HG03108 (cell line): ENCODE measurements around the gene KRT82.

Source experiments
- ATAC-seq: cut with Tn5 transposase; IDR thresholded peaks from one replicate; pipeline ENCODE4 v1.9.1; 2021; ENCODE audit warnings: moderate library complexity; ENCODE audit not compliant: unreplicated experiment

The KRT82 gene

GRCh38 chr12:52436000-52436827 is 30.1 kb upstream of the KRT82 start:
- no peak for ATAC-seq

- no peak for ATAC-seq
Observed at GRCh38 chr12:52435659-52435999, 29.5 kb upstream of the KRT82 start.

- no peak for ATAC-seq
Observed at GRCh38 chr12:52434760-52435530, 28.8 kb upstream of the KRT82 start.

GRCh38 chr12:52434081-52434733 is 28.1 kb upstream of the KRT82 start, which contains the start of gene KRT75:
TSS of gene KRT75 (minus strand) at chr12:52434371. CDS start at chr12:52434304, 67 bp downstream.
- ATAC-seq, result no peak

- no peak for ATAC-seq
Observed at GRCh38 chr12:52433501-52434080, 27.5 kb upstream of the KRT82 start.

GRCh38 chr12:52432559-52433207 is 26.5 kb upstream of the KRT82 start:
- ATAC-seq, result no peak

- ATAC-seq, result no peak
Observed at GRCh38 chr12:52428121-52428520, 22.0 kb upstream of the KRT82 start.

GRCh38 chr12:52427083-52427482 is 20.9 kb upstream of the KRT82 start:
- ATAC-seq, result no peak

GRCh38 chr12:52426034-52426433 is 19.9 kb upstream of the KRT82 start:
- no peak for ATAC-seq

GRCh38 chr12:52425466-52425865 is 19.3 kb upstream of the KRT82 start:
- ATAC-seq, result no peak

- no peak for ATAC-seq
Observed at GRCh38 chr12:52423661-52424500, 17.7 kb upstream of the KRT82 start.

- ATAC-seq, result no peak
Observed at GRCh38 chr12:52423035-52423434, 16.9 kb upstream of the KRT82 start.

- no peak for ATAC-seq
Observed at GRCh38 chr12:52419656-52420055, 13.5 kb upstream of the KRT82 start.

GRCh38 chr12:52418576-52419110 is 12.5 kb upstream of the KRT82 start:
- ATAC-seq, result no peak

- ATAC-seq, result no peak
Observed at GRCh38 chr12:52417740-52418139, 11.6 kb upstream of the KRT82 start.

GRCh38 chr12:52416795-52417194 is 10.7 kb upstream of the KRT82 start:
- ATAC-seq, result no peak

- no peak for ATAC-seq
Observed at GRCh38 chr12:52415870-52416750, 10.0 kb upstream of the KRT82 start.

GRCh38 chr12:52414936-52415335 is 8.8 kb upstream of the KRT82 start:
- ATAC-seq, result no peak
